ENCODE data around the gene HGS.
A peak's percentile ranks its signal among the peaks of the same experiment; 100 is the strongest.

Gene HGS

GRCh38 chr17:81700353-81701287 is 16.8 kb downstream of the HGS start:
- Histone ChIP-seq H3K36me3 (ENCODE audit: control insufficient read depth in 1 of 2, insufficient read depth in 2 of 2, low read length in 2 of 2) (peaks cover 61% of the 10 kb centered on the region in 2 experiments), H2AK5ac (ENCODE audit: low read length) (no peak overlapping the region)

GRCh38 chr17:81701288-81702071 is 17.7 kb downstream of the HGS start:
- no peak overlapping the region for H3K18ac ChIP-seq (ENCODE audit: low read length)
- no peak overlapping the region for H2BK12ac ChIP-seq (ENCODE audit: low read length)
- no peak overlapping the region for H2AK5ac ChIP-seq (ENCODE audit: low read length)
- H3K23ac ChIP-seq (ENCODE audit: low read length), result no peak overlapping the region
- peaks cover 12% of the 10 kb centered on the region for H3K79me1 ChIP-seq (ENCODE audit: low read length)
- peak overlapping the region; percentile 41 for H3K4ac ChIP-seq (ENCODE audit: low read depth, low read length)
- no peak overlapping the region for H3K9ac ChIP-seq (ENCODE audit: low read length)
- H4K8ac ChIP-seq (ENCODE audit: low read depth, low read length), result no peak overlapping the region
- peaks cover 15 to 16% of the 10 kb centered on the region in 2 experiments for H3K4me1 ChIP-seq (ENCODE audit: control insufficient read depth in 1 of 2, insufficient read depth in 2 of 2, low read length in 2 of 2)
- H4K91ac ChIP-seq (ENCODE audit: low read depth, low read length), result no peak overlapping the region
- H3K9me3 ChIP-seq (ENCODE audit: insufficient read depth, low read depth, low read length), result no peaks in the 10 kb centered on the region
- no CpG with 5 or more reads among the region's 23 CpGs for WGBS (ENCODE audit: extremely low coverage, insufficient coverage, insufficient read length)
- no peak overlapping the region for H3K27ac ChIP-seq (ENCODE audit: low read depth, low read length)
- H3K14ac ChIP-seq (ENCODE audit: low read length), result no peak overlapping the region
- DNase-seq, result no peak
- H3K27me3 ChIP-seq (ENCODE audit: insufficient read depth, low read length), result no peaks in the 10 kb centered on the region
- H3K4me3 ChIP-seq (ENCODE audit: low read depth, low read length), result no peak overlapping the region
- H2AFZ ChIP-seq (ENCODE audit: insufficient read depth, low read length, poor library complexity), result no peak overlapping the region
- no peak overlapping the region for H4K12ac ChIP-seq (ENCODE audit: low read depth, low read length)
- H3K79me2 ChIP-seq (ENCODE audit: control insufficient read depth, insufficient read depth, low read length, poor library complexity), result peaks cover 18% of the 10 kb centered on the region
- H2BK5ac ChIP-seq (ENCODE audit: low read depth, low read length, poor library complexity), result no peak overlapping the region
- H2BK120ac ChIP-seq (ENCODE audit: insufficient read depth, low read length, poor library complexity), result no peak overlapping the region
- H3K4me2 ChIP-seq (ENCODE audit: low read length), result peak overlapping the region; percentile 74
- peaks cover 60 to 61% of the 10 kb centered on the region in 2 experiments for H3K36me3 ChIP-seq (ENCODE audit: control insufficient read depth in 1 of 2, insufficient read depth in 2 of 2, low read length in 2 of 2)

More at GRCh38 chr17:81700353-81701287, 16.8 kb downstream of the HGS start:
- Histone ChIP-seq H3K79me2 (ENCODE audit: control insufficient read depth, insufficient read depth, low read length, poor library complexity) (peaks cover 18% of the 10 kb centered on the region), H3K14ac (ENCODE audit: low read length) (no peak overlapping the region), H4K8ac (ENCODE audit: low read depth, low read length) (no peak overlapping the region), H3K9ac (ENCODE audit: low read length) (no peak overlapping the region), H3K23ac (ENCODE audit: low read length) (no peak overlapping the region), H2AFZ (ENCODE audit: insufficient read depth, low read length, poor library complexity) (no peak overlapping the region), H4K91ac (ENCODE audit: low read depth, low read length) (no peak overlapping the region), H2BK12ac (ENCODE audit: low read length) (no peak overlapping the region), H3K4me1 (ENCODE audit: control insufficient read depth in 1 of 2, insufficient read depth in 2 of 2, low read length in 2 of 2) (peaks cover 15 to 16% of the 10 kb centered on the region in 2 experiments), H2BK120ac (ENCODE audit: insufficient read depth, low read length, poor library complexity) (no peak overlapping the region), H3K79me1 (ENCODE audit: low read length) (peaks cover 12% of the 10 kb centered on the region), H2BK5ac (ENCODE audit: low read depth, low read length, poor library complexity) (no peak overlapping the region), H3K27me3 (ENCODE audit: insufficient read depth, low read length) (no peaks in the 10 kb centered on the region), H3K4me2 (ENCODE audit: low read length) (no peak overlapping the region), H3K4me3 (ENCODE audit: low read depth, low read length) (no peak overlapping the region), H3K9me3 (ENCODE audit: insufficient read depth, low read depth, low read length) (no peaks in the 10 kb centered on the region), H3K18ac (ENCODE audit: low read length) (no peak overlapping the region), H4K12ac (ENCODE audit: low read depth, low read length) (no peak overlapping the region), H3K27ac (ENCODE audit: low read depth, low read length) (no peak overlapping the region), H3K4ac (ENCODE audit: low read depth, low read length) (no peak overlapping the region)
- DNase-seq, result no peak
- WGBS (ENCODE audit: extremely low coverage, insufficient coverage, insufficient read length), result no CpG with 5 or more reads among the region's 25 CpGs

- peak within 1 kb of the TSS; percentile 90 for H2AK5ac ChIP-seq (ENCODE audit: low read length)
- H4K91ac ChIP-seq (ENCODE audit: low read depth, low read length), result peak within 1 kb of the TSS; percentile 95
- peaks cover 2% of the 10 kb centered on the region for H3K9me3 ChIP-seq (ENCODE audit: insufficient read depth, low read depth, low read length)
- no peaks in the 10 kb centered on the region for H3K27me3 ChIP-seq (ENCODE audit: insufficient read depth, low read length)
- no peak within 1 kb of the TSS for H3K23ac ChIP-seq (ENCODE audit: low read length)
- peak within 1 kb of the TSS; percentile 98 for H3K9ac ChIP-seq (ENCODE audit: low read length)
- H3K4me1 ChIP-seq (ENCODE audit: control insufficient read depth in 1 of 2, insufficient read depth in 2 of 2, low read length in 2 of 2), result peaks cover 15 to 16% of the 10 kb centered on the region in 2 experiments
- peak within 1 kb of the TSS; percentile 97 for H3K4me2 ChIP-seq (ENCODE audit: low read length)
- peak within 1 kb of the TSS; percentile 86 for H2AFZ ChIP-seq (ENCODE audit: insufficient read depth, low read length, poor library complexity)
- H3K79me2 ChIP-seq (ENCODE audit: control insufficient read depth, insufficient read depth, low read length, poor library complexity), result peaks cover 18% of the 10 kb centered on the region
- H2BK120ac ChIP-seq (ENCODE audit: insufficient read depth, low read length, poor library complexity), result peak within 1 kb of the TSS; percentile 70
- H3K18ac ChIP-seq (ENCODE audit: low read length), result peak within 1 kb of the TSS; percentile 80
- peak within 1 kb of the TSS; percentile 82 for H2BK5ac ChIP-seq (ENCODE audit: low read depth, low read length, poor library complexity)
- H3K79me1 ChIP-seq (ENCODE audit: low read length), result peaks cover 12% of the 10 kb centered on the region
- H4K12ac ChIP-seq (ENCODE audit: low read depth, low read length), result peak within 1 kb of the TSS; percentile 81
- H3K36me3 ChIP-seq (ENCODE audit: control insufficient read depth in 1 of 2, insufficient read depth in 2 of 2, low read length in 2 of 2), result peaks cover 60 to 61% of the 10 kb centered on the region in 2 experiments
- DNase-seq, result peak; percentile 93 to 96
- peak within 1 kb of the TSS; percentile 98 for H3K4ac ChIP-seq (ENCODE audit: low read depth, low read length)
- peak within 1 kb of the TSS; percentile 20 for H2BK12ac ChIP-seq (ENCODE audit: low read length)
- H3K14ac ChIP-seq (ENCODE audit: low read length), result peak within 1 kb of the TSS; percentile 90
- H3K27ac ChIP-seq (ENCODE audit: low read depth, low read length), result peak within 1 kb of the TSS; percentile 62
- H3K4me3 ChIP-seq (ENCODE audit: low read depth, low read length), result peak within 1 kb of the TSS; percentile 99
- no CpG with 5 or more reads among the region's 102 CpGs for WGBS (ENCODE audit: extremely low coverage, insufficient coverage, insufficient read length)
- H4K8ac ChIP-seq (ENCODE audit: low read depth, low read length), result peak within 1 kb of the TSS; percentile 92
Observed at GRCh38 chr17:81702934-81703746, 19.3 kb downstream of the HGS start, which contains the start of gene MRPL12. TSS of gene MRPL12 (plus strand) at chr17:81703367. CDS start at chr17:81703502, 135 bp downstream.
